Activated naive CD8-positive, alpha-beta T cell treated with anti-CD3 and anti-CD28 coated beads, Interleukin-2, amount 50 U/mL, for 24 hours (primary cell): ENCODE results near the gene MATR3.
A peak's percentile ranks its signal among the peaks of the same experiment; 100 is the strongest.

Experiments
- ATAC-seq: fragments of 150-1000 bp; cut with Tn5 transposase; one replicate; pipeline ENCODE4 v1.10.0; 2021
- DNase-seq: peaks from one replicate; pipeline ENCODE4 v3.0.0; 2021
- H3K27ac Mint-ChIP-seq: one replicate; pipeline ENCODE4 v1.8.0; 2021; ENCODE audit warnings: mild to moderate bottlenecking, mixed read lengths
- H3K27me3 Mint-ChIP-seq: one replicate; pipeline ENCODE4 v1.8.0; 2021; ENCODE audit warnings: mixed read lengths
- H3K36me3 Mint-ChIP-seq: one replicate; pipeline ENCODE4 v1.8.0; 2021; ENCODE audit warnings: low read depth, mixed read lengths
- H3K4me1 Mint-ChIP-seq: one replicate; pipeline ENCODE4 v1.8.0; 2021; ENCODE audit warnings: mixed read lengths
- H3K4me3 Mint-ChIP-seq: one replicate; pipeline ENCODE4 v1.8.0; 2021; ENCODE audit warnings: mild to moderate bottlenecking, moderate library complexity, mixed read lengths
- H3K9me3 Mint-ChIP-seq: one replicate; pipeline ENCODE4 v1.8.0; 2021; ENCODE audit warnings: mixed read lengths

Gene MATR3

DNA sequence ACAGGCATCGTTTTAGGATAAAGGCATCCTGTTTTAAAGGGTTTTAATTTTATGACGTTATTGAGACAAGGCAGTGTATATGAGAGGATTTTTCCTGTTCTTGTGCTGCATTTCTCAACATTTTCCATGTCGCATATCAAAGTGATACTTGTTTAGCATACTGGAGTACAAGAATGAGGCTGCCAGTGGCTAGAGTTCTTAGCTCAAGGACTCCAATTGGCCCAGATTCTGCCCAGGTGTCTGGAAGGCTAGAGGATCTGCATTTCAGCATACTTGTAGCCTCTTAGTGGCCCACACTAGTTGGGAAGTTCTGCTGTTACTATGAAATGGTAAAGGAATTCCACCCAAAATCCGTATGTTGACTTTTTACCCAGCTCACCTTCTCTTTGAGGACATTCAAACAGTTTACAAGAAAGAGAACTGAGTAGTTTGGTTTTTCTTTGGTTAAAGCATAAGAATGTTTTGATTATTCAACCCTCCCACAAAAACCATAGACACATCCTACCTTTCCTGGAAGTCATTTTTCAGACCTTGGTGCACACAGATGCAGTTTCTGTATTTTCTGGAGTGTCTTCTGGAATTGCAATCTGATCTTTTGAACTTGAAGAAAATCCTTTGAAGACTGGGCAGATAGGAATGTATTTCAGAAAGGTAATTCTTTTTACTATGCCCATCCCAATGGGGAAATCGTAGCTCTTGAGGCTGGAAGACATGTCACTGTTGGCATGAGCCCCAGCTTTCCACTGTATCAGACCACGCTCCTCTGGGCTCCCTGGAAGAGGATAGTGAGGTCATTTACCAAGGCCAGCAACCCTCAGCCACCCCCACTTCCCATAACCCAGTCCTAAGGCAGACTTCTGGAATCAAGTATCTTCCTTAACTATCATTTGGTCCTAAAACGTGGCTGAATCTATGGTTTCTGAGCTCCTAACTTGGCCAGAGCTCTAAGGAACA, 78.2 kb downstream of the MATR3 start:
- peak overlapping the region; percentile 7 for H3K27ac Mint-ChIP-seq
- peaks cover 6% of the 10 kb centered on the region for H3K36me3 Mint-ChIP-seq
- no peaks in the 10 kb centered on the region for H3K9me3 Mint-ChIP-seq
- DNase-seq: no peak
- no peak for ATAC-seq
- H3K27me3 Mint-ChIP-seq: no peaks in the 10 kb centered on the region
- peaks cover 12% of the 10 kb centered on the region for H3K4me1 Mint-ChIP-seq
- H3K4me3 Mint-ChIP-seq: no peak overlapping the region

GRCh38 chr5:139374909-139375308, 81.4 kb downstream of the MATR3 start:
- Mint-ChIP-seq H3K27ac (no peak overlapping the region), H3K4me1 (peaks cover 12% of the 10 kb centered on the region), H3K27me3 (no peaks in the 10 kb centered on the region), H3K9me3 (no peaks in the 10 kb centered on the region), H3K36me3 (peaks cover 4% of the 10 kb centered on the region), H3K4me3 (no peak overlapping the region)
- ATAC-seq: no peak
- no peak for DNase-seq

DNA sequence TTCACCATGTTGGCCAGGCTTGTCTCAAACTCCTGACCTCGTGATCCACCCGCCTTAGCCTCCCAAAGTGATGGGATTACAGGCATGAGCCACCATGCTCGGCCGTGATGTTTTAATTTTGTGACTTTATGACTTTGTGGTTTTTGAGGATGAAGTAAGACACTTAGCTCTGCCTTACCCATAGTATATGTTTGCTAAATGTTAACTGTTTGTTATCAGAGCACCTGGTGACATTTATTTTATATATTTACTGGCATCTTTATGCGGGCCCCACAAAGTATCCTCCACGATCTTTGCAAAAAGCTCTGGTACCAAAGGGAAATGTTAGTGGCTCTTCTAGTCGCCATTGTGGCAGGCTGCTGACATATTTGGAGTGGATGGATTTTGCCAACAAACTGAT, 82.8 kb downstream of the MATR3 start:
- ATAC-seq (no peak), DNase-seq (no peak)
- H3K4me1 Mint-ChIP-seq: peaks cover 9% of the 10 kb centered on the region
- H3K36me3 Mint-ChIP-seq: peaks cover 4% of the 10 kb centered on the region
- no peaks in the 10 kb centered on the region for H3K9me3 Mint-ChIP-seq
- no peak overlapping the region for H3K27ac Mint-ChIP-seq
- H3K4me3 Mint-ChIP-seq: no peak overlapping the region
- no peaks in the 10 kb centered on the region for H3K27me3 Mint-ChIP-seq

DNA sequence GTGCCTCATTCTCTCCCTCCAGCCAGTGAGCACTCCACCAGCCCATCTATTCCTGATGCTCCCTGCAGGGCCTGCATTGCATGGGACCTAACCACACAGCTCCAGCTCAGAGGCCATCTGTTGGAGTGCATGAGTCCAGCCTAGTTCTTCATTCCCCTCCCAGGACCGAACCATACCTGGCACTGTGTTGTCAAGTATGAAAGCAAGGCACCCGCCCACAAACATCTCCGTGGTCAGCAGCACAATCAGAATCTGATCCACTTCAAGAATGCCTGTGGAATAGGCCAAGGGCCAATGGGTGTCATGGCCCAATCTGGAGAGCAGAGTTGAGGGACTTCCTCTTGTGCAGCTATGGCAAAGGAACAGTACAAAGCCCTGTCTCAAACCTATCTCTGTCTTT, 83.7 kb downstream of the MATR3 start:
- Mint-ChIP-seq H3K27me3 (no peaks in the 10 kb centered on the region), H3K4me3 (no peak overlapping the region), H3K9me3 (no peaks in the 10 kb centered on the region), H3K27ac (no peak overlapping the region), H3K36me3 (no peaks in the 10 kb centered on the region), H3K4me1 (peaks cover 2% of the 10 kb centered on the region)
- ATAC-seq (peak; percentile 2), DNase-seq (no peak)

DNA sequence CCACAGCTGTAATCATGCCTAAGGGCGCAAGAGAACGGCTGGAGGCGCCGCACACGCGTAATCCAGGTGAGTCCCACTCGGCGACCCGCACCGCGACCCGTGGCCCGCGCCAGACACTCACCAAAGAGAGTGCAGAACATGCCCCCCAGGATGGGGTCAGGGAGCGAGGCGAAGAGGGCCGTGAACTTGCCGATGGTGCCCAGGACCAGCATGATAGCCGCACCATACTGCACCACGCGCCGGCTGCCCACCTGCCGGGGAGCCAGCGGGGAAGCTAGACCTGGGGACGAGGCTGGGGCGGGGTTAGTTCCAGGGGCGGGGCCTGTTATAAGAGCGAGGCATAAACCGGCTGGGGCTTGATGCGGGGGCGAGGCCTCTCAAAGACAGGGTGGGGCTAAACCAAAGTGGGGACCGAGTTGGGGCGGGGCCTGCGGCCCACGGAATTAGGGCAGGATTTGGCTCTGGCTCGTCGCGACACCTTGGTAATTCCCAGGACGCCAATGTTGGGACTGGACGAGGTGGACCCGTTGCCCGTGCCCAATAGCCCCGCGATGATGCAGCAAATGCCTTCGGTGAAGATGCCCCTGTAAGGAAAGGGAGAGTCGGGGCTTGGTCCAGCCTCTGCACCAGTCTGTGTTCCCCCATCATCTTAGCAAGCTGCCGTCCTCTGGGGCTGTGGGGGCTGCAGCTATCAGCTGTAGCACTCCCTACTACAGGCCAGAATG, 84.7 kb downstream of the MATR3 start:
- Mint-ChIP-seq H3K36me3 (no peaks in the 10 kb centered on the region), H3K9me3 (no peaks in the 10 kb centered on the region), H3K27me3 (no peaks in the 10 kb centered on the region), H3K4me1 (peaks cover 3% of the 10 kb centered on the region), H3K4me3 (no peak overlapping the region), H3K27ac (no peak overlapping the region)
- ATAC-seq: no peak
- no peak for DNase-seq

DNA sequence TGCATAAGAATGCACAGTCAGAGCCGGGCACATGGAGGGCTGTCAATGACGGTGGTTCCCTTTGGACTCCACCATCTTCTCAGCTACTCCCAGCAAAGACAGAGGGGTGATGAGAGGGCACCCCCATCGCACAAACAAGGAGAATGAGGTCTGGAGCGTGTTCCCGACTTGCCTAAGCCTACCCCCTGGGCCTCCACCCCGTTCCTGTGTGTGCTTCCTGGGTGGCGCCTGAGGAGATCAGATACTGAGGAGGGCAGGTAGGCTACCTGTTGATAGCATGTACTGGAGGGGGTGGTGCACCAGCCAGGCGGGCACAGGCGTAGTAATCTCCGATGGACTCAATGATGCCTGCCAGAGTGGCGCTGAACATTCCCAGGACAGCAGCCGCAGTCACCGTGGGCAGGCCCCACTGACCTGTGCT, 85.4 kb downstream of the MATR3 start:
- no peaks in the 10 kb centered on the region for H3K9me3 Mint-ChIP-seq
- no peak for ATAC-seq
- DNase-seq: no peak
- H3K27ac Mint-ChIP-seq: no peak overlapping the region
- H3K27me3 Mint-ChIP-seq: no peaks in the 10 kb centered on the region
- no peaks in the 10 kb centered on the region for H3K36me3 Mint-ChIP-seq
- H3K4me1 Mint-ChIP-seq: peaks cover 5% of the 10 kb centered on the region
- H3K4me3 Mint-ChIP-seq: no peak overlapping the region

- Mint-ChIP-seq H3K27me3 (no peaks in the 10 kb centered on the region), H3K36me3 (no peaks in the 10 kb centered on the region), H3K9me3 (no peaks in the 10 kb centered on the region), H3K4me1 (peaks cover 12% of the 10 kb centered on the region), H3K27ac (no peak overlapping the region), H3K4me3 (no peak overlapping the region)
- no peak for ATAC-seq
- DNase-seq: no peak
Measured at GRCh38 chr5:139379626-139380449, 86.3 kb downstream of the MATR3 start.
